Measurements from ENCODE around the gene RIC8B. TPM values are rescaled to one million over a fixed set of nuclear protein-coding genes. Genes with fewer than 3 reads are reported as not detected.

Gene RIC8B
- total and polyA plus RNA-seq, 2 of the 8 experiments (the other 6 are each of a cell fraction or from before 2014, with no cell fraction given) = 8.2 to 25.3 TPM

DNA sequence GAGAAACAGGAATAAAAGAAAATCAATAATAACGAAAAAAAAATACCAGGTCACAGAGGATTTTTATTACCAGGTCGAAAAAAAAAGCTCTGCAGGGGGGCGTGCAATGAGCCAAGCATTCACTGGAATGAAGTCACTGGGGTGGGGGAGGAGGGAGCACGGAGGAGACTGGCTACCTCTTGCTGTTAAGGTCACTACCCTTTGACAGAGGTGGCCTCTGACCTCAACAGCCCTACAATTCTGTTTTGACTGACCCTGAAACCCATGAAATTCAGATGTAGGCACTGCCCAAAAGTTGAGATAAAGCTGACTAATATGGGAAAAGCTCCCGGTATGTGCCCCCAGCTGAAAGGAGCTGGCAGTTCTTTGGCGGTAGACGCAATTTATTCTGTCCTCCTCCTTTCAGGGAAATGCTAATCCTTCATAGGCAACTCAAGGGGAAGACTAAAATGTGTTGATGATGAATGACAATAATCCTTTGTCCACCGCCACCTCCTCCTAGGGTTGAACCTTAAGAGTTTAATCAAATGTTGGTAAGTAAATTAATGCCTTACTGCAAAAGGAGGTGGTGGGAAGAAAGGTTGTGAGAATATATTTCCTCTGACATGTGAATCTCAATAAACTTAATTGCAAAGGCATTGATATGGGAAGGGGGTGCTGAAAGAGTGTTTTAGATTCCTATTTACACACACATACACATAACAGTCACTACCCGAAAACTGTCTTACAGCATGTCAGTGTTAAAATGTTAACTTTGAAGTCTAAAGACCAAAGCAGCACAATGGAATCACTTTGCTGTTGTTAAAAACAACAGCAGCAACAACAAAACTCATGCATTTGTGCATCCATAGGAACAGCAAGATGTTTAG is 6.3 kb upstream of the RIC8B start (continued):
- TF ChIP-seq RBBP5 (IDR thresholded peaks at IDR 0.05; ENCODE audit: borderline replicate concordance, low read depth, low read length) (0 out of 2 replicates have a peak, but pooled peaks have one; percentile 30), RFX5 (IDR thresholded peaks at IDR 0.05; ENCODE audit: borderline replicate concordance, low read depth, low read length) (no peak), ASH2L (IDR thresholded peaks at IDR 0.05; ENCODE audit: low read length) (peak; percentile 46), KDM4A (IDR thresholded peaks at IDR 0.05; ENCODE audit: low read depth, low read length, severe bottlenecking) (peak; percentile 23), CBX8 (IDR thresholded peaks at IDR 0.05; ENCODE audit: borderline replicate concordance, low read depth, low read length) (no peak)
- TF ChIP-seq, protein P1, sequence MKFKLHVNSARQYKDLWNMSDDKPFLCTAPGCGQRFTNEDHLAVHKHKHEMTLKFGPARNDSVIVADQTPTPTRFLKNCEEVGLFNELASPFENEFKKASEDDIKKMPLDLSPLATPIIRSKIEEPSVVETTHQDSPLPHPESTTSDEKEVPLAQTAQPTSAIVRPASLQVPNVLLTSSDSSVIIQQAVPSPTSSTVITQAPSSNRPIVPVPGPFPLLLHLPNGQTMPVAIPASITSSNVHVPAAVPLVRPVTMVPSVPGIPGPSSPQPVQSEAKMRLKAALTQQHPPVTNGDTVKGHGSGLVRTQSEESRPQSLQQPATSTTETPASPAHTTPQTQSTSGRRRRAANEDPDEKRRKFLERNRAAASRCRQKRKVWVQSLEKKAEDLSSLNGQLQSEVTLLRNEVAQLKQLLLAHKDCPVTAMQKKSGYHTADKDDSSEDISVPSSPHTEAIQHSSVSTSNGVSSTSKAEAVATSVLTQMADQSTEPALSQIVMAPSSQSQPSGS (IDR thresholded peaks at IDR 0.05; ENCODE audit: low read length) = peak; percentile 56; the same call in 1 of the 2 replicates
